Measurements from ENCODE around the gene PERM1. TPM values are rescaled to one million over a fixed set of nuclear protein-coding genes. Genes with fewer than 3 reads are reported as not detected.
"Not testable (repeated sequence)": the region's sequence is repeated elsewhere in the genome, so short reads cannot be mapped to it uniquely, and the experiment has no call there.

PERM1 gene
- total RNA-seq, 2 experiments from 2014 or later: not detected

GRCh38 chr1:1021010-1021919 lies 39.4 kb upstream of the PERM1 start:
- Mint-ChIP-seq H3K4me3 (no peak overlapping the region), H3K27ac (no peak overlapping the region), H3K27me3 (peaks cover 14% of the 10 kb centered on the region), H3K4me1 (peaks cover 22% of the 10 kb centered on the region), H3K9me3 (ENCODE audit: low read depth) (no peaks in the 10 kb centered on the region), H3K36me3 (peaks cover 10% of the 10 kb centered on the region)
- no peak for ATAC-seq
- CTCF ChIA-PET: interaction anchor here (0.7 to 2.0 kb wide), 5 partner anchors 8 to 43 kb away, joined by 3 to 6 read pairs (median 5); partner anchors contain the start of gene ISG15
- DNase-seq: no peak

DNA sequence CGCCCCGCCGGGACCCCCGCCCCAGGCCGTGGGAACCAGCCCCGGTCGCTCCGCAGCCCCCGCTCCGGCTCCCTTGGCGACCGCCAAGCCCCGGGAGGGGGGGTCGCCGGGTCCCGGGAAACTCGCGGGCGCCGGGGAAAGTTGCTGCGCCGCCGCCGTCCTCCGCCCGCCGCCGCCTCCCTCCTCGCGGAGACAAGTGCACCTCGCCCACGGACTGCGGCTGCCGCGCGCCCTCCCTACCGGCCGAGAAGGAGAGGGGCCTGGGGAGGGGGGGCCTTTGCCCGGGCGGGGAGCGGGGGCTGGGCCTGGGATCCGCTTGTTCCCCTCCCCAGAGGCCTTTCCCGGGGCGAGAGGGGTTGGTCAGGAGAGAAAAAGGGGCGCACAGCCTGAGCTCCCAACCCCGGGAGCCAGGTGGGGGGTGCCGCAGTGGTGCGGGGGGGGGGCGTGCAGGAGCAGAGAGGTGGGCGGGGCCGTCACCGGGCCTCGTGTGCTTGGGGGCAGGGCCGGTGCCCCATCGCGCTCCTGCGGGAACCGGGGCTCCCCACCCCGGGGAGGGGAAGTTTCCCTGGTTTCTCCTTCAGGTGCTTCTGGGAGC lies 38.6 kb upstream of the PERM1 start:
- H3K9me3 Mint-ChIP-seq (ENCODE audit: low read depth): no peaks in the 10 kb centered on the region
- H3K27me3 Mint-ChIP-seq: peaks cover 12% of the 10 kb centered on the region
- DNase-seq (no peak), ATAC-seq (no peak)
- CTCF ChIA-PET: interaction anchor here (1.2 to 2.0 kb wide), 3 partner anchors 12 to 43 kb away, joined by 4 to 6 read pairs (median 5); no protein-coding TSS in a partner anchor
- H3K4me1 Mint-ChIP-seq: peaks cover 22% of the 10 kb centered on the region
- H3K27ac Mint-ChIP-seq: no peak overlapping the region
- peaks cover 10% of the 10 kb centered on the region for H3K36me3 Mint-ChIP-seq
- H3K4me3 Mint-ChIP-seq: no peak overlapping the region

- H3K4me1 Mint-ChIP-seq: peaks cover 27% of the 10 kb centered on the region
- peak; percentile 42 for ATAC-seq
- peak within 1 kb of the TSS; percentile 61 for H3K4me3 Mint-ChIP-seq
- H3K27me3 Mint-ChIP-seq: peaks cover 12% of the 10 kb centered on the region
- CTCF ChIA-PET: interaction anchor here (0.8 to 3.8 kb wide), 7 partner anchors 13 to 43 kb away, joined by 3 to 19 read pairs (median 13); partner anchors contain the start of gene HES4
- no peak for DNase-seq
- H3K27ac Mint-ChIP-seq: no peak within 1 kb of the TSS
- H3K36me3 Mint-ChIP-seq: peaks cover 14% of the 10 kb centered on the region
- no peaks in the 10 kb centered on the region for H3K9me3 Mint-ChIP-seq (ENCODE audit: low read depth)
Measured at GRCh38 chr1:1020000-1020404, 38.1 kb upstream of the PERM1 start, which contains the start of gene AGRN. Gene AGRN, plus strand, starts transcription at chr1:1020120. Its CDS starts 53 bp downstream, at chr1:1020173.

GRCh38 chr1:1019122-1019999 lies 37.5 kb upstream of the PERM1 start:
- H3K27me3 Mint-ChIP-seq: peaks cover 12% of the 10 kb centered on the region
- peak overlapping the region; percentile 61 for H3K4me3 Mint-ChIP-seq
- ATAC-seq: peak; percentile 82
- peaks cover 20% of the 10 kb centered on the region for H3K36me3 Mint-ChIP-seq
- no peak overlapping the region for H3K27ac Mint-ChIP-seq
- peaks cover 29% of the 10 kb centered on the region for H3K4me1 Mint-ChIP-seq
- CTCF ChIA-PET: interaction anchor here (0.7 to 3.8 kb wide), 13 partner anchors 9 to 352 kb away, joined by 3 to 19 read pairs (median 5); partner anchors contain the start of gene HES4
- DNase-seq: peak; percentile 86
- no peaks in the 10 kb centered on the region for H3K9me3 Mint-ChIP-seq (ENCODE audit: low read depth)

- Mint-ChIP-seq H3K27me3 (peaks cover 12% of the 10 kb centered on the region), H3K4me1 (peaks cover 32% of the 10 kb centered on the region), H3K36me3 (peaks cover 31% of the 10 kb centered on the region)
- ATAC-seq; H3K4me3 Mint-ChIP-seq; H3K9me3 Mint-ChIP-seq (ENCODE audit: low read depth); H3K27ac Mint-ChIP-seq; DNase-seq: not testable (repeated sequence)
- CTCF ChIA-PET: interaction anchor here (0.7 to 3.8 kb wide), 9 partner anchors 14 to 45 kb away, joined by 3 to 19 read pairs (median 9); partner anchors contain the start of gene HES4
Measured at GRCh38 chr1:1018321-1018685, 36.4 kb upstream of the PERM1 start.

DNA sequence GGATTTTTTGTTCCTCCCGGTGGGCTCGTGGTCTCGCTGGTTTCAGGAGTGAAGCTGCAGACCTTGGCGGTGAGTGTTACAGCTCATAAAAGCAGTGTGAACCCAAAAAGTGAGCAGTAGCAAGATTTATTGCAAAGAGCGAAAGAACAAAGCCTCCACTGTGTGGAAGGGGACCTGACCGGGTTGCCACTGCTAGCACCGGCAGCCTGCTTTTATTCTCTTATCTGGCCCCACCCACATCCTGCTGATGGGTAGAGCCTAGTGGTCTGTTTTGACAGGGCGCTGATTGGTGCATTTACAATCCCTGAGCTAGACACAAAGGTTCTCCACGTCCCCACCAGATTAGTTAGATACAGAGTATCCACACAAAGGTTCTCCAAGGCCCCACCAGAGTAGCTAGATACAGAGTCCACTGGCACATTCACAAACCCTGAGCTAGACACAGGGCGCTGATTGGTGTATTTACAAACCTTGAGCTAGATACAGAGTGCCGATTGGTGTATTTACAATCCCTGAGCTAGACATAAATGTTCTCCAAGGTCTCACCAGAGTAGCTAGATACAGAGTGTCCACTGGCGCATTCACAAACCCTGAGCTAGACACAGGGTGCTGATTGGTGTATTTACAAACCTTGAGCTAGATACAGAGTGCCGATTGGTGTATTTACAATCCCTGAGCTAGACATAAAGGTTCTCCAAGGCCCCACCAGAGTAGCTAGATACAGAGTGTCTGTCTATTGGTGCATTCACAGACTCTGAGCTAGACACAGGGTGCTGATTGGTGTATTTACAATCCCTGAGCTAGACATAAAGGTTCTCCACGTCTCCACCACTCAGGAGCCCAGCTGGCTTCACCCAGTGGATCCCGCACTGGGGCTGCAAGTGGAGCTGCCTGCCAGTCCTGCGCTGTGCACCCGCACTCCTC lies 35.8 kb upstream of the PERM1 start:
- Mint-ChIP-seq H3K36me3 (peaks cover 32% of the 10 kb centered on the region), H3K27ac (peak overlapping the region; percentile 36), H3K4me1 (peaks cover 37% of the 10 kb centered on the region), H3K27me3 (peaks cover 12% of the 10 kb centered on the region)
- not testable (repeated sequence) for H3K4me3 Mint-ChIP-seq; ATAC-seq; DNase-seq; H3K9me3 Mint-ChIP-seq (ENCODE audit: low read depth)
- CTCF ChIA-PET: interaction anchor here (1.2 to 3.8 kb wide), 7 partner anchors 15 to 46 kb away, joined by 4 to 19 read pairs (median 13); partner anchors contain the start of gene HES4

GRCh38 chr1:1014799-1015681 lies 33.1 kb upstream of the PERM1 start:
- ATAC-seq (no peak), DNase-seq (no peak)
- H3K4me1 Mint-ChIP-seq: peaks cover 36% of the 10 kb centered on the region
- peaks cover 38% of the 10 kb centered on the region for H3K36me3 Mint-ChIP-seq
- peaks cover 2% of the 10 kb centered on the region for H3K27me3 Mint-ChIP-seq
- H3K4me3 Mint-ChIP-seq: peak overlapping the region; percentile 99
- CTCF ChIA-PET: interaction anchor here (1.4 to 4.1 kb wide), 10 partner anchors 11 to 101 kb away, joined by 3 to 33 read pairs (median 8); partner anchors contain the start of gene C1orf159
- H3K27ac Mint-ChIP-seq: peak overlapping the region; percentile 95
- H3K9me3 Mint-ChIP-seq (ENCODE audit: low read depth): peaks cover 3% of the 10 kb centered on the region

- Mint-ChIP-seq H3K4me3 (peak overlapping the region; percentile 99), H3K36me3 (peaks cover 40% of the 10 kb centered on the region), H3K27me3 (peaks cover 5% of the 10 kb centered on the region), H3K4me1 (peaks cover 36% of the 10 kb centered on the region), H3K9me3 (ENCODE audit: low read depth) (peaks cover 3% of the 10 kb centered on the region), H3K27ac (peak overlapping the region; percentile 95)
- CTCF ChIA-PET: interaction anchor here (1.1 to 4.1 kb wide), 13 partner anchors 7 to 293 kb away, joined by 3 to 33 read pairs (median 6); partner anchors contain the start of gene C1orf159
- ATAC-seq (peak; percentile 21), DNase-seq (peak; percentile 68)
Measured at GRCh38 chr1:1013922-1014648, 32.2 kb upstream of the PERM1 start.

DNA sequence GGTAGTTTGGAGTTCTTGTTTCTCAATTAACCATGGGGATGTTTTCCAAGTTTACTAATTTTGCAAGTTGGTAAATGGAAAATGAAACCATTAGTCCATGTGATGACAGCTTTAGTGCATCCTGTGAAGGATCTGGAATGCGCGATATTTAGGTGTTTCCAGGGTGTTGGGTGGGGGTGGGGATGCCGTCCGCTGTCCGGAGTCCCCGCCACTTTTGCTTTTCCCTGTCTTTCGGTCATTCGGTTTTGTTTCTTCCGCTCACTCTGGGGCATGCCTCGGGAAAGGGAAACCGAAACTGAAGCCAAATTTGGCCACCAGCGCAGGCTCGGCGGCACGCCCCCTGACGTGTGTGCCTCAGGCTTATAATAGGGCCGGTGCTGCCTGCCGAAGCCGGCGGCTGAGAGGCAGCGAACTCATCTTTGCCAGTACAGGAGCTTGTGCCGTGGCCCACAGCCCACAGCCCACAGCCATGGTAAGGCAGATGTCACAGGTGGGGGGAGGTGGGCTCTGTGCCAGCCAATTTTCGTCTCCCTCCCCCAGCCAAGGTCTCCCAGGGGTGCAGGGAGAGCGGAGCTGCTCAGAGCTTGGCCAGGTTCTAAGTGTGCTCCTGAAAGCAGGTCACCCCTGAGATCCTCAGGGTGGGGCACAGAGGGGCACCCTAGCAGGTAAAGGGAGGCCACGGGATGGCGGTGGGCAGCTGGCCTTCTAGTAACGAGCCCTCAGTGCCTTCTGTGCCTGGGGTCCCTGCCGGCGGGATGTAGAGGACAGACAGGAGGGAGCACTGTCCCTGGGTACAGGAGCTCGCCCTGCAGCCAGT lies 31.4 kb upstream of the PERM1 start, which contains the start of gene ISG15:
TSS of gene ISG15 (plus strand) at position 393 of the 817 bp plus-strand sequence. CDS start at position 470, 77 bp downstream.
- Mint-ChIP-seq H3K27me3 (peaks cover 9% of the 10 kb centered on the region), H3K36me3 (peaks cover 42% of the 10 kb centered on the region), H3K9me3 (ENCODE audit: low read depth) (peaks cover 3% of the 10 kb centered on the region), H3K4me3 (peak within 1 kb of the TSS; percentile 99), H3K27ac (peak within 1 kb of the TSS; percentile 95), H3K4me1 (peaks cover 37% of the 10 kb centered on the region)
- CTCF ChIA-PET: interaction anchor here (1.1 to 4.1 kb wide), 12 partner anchors 8 to 293 kb away, joined by 3 to 33 read pairs (median 6); no protein-coding TSS in a partner anchor
- ATAC-seq: peak; percentile 91
- peak; percentile 96 for DNase-seq

DNA sequence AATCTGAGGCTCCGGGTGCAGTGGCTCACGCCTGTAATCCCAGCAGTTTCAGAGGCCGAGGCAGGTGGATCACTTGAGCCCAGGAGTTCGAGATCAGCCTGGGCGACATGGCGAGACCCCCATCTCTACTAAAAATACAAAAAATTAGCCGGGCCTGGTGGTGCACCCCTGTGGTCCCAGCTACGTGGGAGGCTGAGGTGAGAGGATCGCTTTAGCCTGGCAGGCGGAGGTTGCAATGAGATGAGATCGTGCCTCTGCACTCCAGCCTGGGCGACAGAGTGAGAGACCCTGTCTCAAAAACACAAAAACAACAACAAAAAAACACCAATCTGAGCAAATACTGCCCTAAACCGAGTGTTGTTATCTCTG lies 30.8 kb upstream of the PERM1 start:
- not testable (repeated sequence) for H3K9me3 Mint-ChIP-seq (ENCODE audit: low read depth); DNase-seq
- H3K4me3 Mint-ChIP-seq: peak overlapping the region; percentile 99
- peaks cover 14% of the 10 kb centered on the region for H3K27me3 Mint-ChIP-seq
- H3K36me3 Mint-ChIP-seq: peaks cover 42% of the 10 kb centered on the region
- CTCF ChIA-PET: interaction anchor here (1.3 to 4.1 kb wide), 8 partner anchors 8 to 108 kb away, joined by 3 to 33 read pairs (median 12); no protein-coding TSS in a partner anchor
- peaks cover 35% of the 10 kb centered on the region for H3K4me1 Mint-ChIP-seq
- peak; percentile 8 for ATAC-seq
- H3K27ac Mint-ChIP-seq: peak overlapping the region; percentile 95

All from activated CD8-positive, alpha-beta memory T cell treated with anti-CD3 and anti-CD28 coated beads, Interleukin-2, amount 10 ng/mL, durations not matched to agents 7 days and 5 days (primary cell).